NCI-H146 (cell line): ENCODE data around the gene MRPS18A.

Experiments used
- DNase-seq: peaks from one replicate; lab custom pipeline; 2025; lab: John Stamatoyannopoulos, UW

Gene MRPS18A

DNA sequence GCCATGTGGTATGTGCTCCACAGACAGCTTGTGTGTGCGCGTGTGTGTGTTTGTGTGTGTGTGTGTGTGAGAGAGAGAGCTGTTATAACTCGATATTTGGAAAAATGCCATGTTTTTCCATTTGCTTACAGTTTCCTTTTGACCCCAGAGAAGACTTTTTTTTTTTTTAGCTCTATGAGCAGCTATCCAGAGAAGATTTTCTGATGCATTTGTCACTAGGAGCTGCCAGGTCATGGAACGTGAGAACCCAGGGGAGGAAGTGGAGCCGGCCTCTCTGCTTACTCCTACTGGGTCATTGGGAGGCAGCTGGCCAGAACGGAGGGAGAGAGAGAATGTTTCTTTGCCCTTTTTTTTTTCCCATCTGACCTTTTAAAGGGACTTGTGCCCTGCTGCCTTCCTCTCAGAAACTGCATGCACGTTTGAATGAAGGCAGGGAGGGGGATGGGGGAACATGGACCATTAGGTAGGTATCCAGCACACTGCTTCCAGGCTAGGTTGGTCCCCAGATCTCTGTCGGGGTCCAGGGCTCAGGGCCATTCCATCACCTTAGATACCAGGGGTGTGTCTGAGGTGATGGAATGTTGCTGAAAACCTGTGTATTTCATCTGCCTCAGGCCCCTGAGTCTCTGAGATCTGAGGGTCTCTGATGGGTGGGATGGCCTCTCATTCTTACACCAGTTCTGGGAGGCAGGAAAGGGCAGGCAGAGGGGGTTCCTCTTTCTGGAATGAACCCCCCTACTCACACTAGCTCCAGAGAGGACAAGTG, 11.2 kb upstream of the MRPS18A start:
- DNase-seq: peak; percentile 70

DNA sequence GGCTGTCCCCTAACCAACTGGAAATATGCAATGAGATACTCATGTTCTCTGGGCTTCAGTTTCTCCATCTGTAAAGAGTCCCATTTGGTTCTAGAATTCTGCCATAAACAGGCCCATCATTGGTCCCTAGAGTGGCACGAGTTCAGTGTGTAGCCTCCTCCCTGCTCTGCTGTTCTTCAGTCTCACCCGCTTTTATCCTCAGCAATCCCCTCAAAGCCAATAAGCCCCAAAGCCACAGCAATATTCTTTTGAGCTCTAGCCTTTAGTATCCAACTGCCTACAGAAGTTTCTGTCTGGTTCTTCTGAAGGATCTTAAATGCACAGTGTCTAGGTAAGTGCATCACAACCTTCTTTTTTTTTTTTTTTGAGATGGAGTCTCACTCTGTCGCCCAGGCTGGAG, 9.8 kb upstream of the MRPS18A start:
- no peak for DNase-seq

DNA sequence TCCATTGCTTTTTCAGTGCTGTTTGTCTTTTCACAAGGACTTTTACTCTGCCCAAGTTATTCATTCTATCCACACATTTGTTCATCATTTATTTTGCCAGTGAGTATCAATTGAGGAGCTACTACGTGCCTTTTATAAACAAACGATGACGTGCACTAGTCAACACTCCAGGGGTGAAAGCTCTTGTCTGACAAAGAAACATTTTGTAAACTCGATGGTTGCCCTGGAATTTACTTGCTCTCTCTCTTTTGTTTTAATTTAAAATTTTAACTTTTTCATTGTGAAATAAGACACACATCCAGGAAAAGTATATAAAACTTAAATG, 8.3 kb upstream of the MRPS18A start:
- no peak for DNase-seq

DNA sequence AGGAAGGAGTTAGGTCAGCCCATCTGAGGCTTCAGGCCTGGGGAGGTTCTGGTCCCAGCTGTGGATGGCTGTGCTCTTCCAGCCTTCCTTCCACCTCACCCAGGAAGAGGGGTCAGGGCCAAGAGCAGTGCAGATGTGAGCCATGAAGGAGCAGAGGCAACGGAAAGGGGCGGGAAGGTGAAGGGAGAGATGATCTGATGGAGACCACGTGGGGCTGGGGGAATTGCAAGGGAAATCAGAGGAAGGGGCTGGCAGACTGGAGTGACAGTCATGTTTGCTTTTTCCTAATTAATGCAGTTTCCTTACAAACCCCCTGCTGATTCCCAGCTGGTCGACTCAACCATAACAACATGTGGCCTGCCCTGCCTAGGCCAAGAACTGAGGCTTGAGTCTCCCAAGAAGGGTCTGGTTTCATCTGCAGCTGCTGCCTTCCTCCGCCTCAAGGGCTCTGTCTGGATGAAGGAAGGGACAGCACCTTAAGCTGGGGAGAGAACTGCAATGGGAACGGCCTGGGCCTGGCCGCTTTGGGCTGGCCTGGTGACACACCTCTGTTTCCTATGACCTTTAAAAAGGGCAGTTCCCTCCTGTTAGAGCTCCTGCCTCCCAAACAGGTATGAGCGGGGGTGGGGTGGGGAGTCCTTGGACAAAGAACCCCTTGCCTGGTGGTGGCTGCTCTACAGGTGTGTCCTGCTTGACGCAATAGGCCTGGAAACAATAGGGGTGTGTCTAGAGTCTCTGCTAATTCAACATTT, 7.8 kb upstream of the MRPS18A start:
- DNase-seq: peak; percentile 98

DNA sequence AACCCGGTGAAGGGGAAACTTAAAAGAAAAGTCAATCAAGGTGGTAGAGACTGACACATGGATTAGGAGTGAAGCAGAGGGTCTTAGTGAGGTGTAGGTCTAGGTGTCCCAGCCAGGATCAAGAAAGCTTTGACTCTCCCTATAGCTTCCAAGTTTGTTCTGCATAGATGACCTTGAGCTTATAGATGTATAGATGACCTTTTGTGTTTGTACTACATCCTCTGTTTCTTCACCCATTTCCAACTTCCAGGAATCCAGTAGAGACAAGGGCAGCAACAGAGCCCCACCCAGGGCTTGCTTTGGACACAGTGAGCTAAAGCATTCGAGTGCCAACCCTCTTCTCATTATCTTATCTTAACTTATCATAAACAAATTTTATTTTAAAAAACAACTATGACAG, 1.8 kb upstream of the MRPS18A start:
- DNase-seq: no peak

DNA sequence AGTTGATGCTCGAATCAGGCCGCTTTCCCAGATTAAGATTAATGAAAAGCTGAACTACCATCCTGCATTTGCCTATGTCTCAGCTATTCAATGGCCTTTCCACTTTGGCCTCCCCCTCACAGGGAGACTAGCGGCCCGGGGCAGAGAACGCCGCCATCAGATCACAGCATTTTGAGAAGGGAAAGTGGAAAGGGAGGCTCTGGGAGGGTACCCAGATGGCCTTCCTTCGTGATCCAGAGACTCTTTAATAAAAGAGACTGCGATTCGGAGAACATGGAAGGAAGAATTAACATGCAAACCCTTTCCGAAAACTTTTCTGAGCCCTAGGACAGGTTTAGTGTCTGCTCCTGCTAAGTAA, 533 bp downstream of the MRPS18A start:
- DNase-seq: no peak

DNA sequence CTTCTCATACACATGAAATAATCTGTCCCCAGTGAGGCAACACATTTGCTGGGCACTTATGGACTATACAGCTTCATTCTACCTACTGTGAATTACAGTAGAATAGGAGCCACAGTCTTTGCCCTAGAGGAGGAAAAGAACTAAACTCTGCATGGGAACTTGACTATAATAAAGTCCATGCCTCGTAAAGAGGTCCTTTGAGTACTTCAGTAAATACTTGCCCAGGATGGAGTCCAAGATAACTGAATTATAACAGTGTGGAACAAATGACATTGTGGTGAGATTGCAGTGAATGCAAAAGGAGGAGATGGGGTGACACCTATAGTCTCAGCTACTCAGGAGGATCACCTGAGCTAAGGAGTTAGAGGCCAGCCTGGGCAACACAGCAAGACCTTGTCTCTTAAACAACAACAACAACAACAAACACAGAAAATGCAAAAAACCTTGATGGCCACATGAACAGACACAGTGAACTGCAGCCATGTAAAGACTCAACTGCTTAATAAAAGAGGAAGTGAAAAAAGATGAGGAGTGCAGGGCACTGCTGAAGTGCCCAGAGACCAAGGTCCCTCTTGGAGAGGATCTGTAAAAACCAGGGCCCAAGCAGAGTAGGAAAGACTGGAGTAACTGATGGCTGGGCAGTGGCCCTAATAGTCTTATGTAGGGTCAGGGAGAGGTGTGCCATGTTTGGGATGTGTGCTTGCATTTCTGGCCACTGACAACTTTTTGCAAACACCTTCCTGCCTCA, 3.7 kb downstream of the MRPS18A start:
- no peak for DNase-seq

DNA sequence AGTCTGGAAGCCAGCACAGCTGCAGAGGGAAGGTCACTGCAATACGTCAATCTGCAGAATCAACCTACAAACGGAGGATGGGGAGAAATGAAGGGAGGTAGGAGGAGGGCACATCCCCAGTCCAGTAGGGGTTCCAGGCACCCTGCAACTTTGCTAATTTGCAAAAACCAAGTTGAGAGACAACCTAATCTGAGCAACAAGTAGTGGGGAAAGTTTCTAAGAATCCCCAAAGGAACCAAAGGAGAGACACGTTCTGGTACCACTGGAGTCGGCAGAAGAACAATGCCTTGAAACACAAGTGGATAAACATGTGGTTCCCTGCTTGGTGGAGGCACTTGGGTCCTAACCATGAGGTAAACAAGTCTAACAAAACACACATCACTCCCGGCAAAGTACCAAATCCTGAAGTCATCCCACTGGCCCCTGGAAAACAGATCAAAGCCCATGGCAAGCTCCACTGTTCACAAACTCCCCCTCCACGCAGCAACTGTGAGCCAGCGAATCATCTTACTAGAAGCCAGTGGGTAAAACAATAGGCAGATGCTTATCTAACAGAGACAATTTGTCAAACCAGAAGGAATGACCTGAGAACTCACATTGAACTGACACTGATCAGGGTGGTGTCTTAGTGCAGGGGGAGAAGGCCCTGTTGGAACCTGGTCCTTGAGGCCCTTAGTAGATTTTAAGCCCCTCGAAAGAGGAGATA, 4.7 kb downstream of the MRPS18A start:
- DNase-seq: no peak

DNA sequence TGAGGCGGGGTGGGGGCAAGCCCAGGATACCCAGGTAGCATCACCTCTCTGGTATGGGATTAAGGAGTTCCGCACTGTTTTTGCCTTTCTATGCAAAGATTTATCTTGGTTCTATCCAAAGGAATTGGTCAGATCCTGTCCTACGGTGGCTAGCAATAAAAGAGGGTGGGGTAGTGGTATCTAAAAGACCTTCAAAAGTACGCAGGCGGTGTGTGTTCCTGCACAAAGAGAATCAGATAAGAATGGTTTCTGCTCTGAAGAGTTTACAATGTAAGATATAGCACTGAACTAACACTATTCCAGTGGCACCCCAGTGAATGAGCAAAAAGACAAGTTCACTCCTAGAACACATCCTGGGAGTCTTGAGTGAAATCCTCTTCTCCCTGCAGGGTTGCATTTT, 6.3 kb downstream of the MRPS18A start:
- no peak for DNase-seq

DNA sequence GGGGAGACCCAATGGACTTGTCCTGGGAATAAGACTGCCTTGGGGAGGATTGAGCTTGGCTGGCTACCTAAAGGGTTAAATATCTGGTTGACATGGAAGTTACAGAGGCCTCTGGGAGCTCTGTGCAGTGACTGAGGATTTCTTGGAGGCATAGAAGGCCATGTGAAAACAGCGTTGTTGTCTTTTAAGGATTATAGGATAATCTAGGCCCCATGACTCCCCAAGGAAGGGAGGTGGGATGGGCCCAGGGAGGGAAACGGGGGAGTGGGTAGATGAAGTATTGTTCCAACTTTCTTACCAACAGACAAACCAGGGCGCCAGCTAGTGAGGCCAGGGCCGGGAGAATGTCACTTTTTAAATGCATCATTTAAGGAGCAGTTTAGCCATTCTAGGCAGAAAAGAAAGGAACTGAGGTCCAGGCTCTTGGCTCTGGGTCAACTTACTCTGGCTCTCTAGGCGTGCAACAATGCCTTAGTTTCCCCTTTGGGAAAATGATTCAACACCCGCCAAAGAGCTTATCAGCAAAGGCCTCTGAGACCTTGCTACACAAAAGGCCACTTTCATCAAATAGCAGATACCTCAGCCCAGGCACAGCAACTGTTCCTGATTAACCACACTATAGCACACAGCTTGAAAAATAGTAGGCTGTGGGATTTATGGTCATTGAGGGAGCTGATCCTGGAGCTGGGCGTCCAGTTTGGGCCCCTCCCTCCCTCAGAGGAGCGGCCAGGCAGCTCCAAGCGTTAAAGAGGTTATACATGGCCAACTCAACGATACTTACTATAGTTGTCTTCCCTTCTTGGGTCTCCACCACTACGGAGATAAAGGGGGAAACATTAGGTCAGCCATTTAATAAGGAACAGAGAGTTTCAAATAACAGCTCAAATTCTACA, 7.0 kb downstream of the MRPS18A start:
- DNase-seq: no peak

DNA sequence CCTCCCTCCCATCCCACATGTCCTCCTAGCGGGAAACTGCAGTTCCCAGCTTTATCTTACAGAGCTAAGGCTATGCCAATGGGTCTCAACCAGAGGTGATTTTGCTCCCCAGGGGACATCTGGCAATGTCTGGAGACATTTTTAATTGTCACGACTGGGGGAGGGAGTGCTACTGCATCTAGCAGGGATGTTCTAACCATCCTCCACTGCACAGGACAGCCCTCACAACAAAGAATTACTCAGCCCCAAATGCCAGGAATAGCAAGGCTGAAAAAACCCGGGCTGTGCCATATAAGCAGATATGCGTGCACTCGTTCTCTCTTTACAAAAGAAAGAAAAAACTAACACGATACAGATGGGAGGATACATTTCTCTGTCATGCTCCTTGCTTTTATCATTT, 8.5 kb downstream of the MRPS18A start:
- no peak for DNase-seq

DNA sequence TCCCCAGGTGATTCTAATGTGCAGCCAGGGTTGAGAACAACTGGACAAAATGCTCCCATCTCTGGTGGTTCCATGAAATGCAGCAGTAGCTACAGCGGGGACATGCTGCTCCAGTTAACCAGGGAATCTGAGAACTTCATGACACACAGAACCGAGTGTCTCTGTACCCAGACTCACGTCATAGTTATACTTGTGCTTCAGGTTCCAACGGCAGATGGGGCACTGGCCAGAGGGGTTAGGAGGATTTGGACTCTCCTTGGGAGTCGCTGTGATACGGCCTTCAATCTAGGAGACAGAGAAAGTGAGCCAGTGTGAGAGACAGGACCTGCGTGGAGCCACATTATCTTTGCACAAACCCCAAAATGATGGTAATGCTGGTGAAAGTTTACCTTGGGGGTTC, 9.2 kb downstream of the MRPS18A start:
- no peak for DNase-seq

DNA sequence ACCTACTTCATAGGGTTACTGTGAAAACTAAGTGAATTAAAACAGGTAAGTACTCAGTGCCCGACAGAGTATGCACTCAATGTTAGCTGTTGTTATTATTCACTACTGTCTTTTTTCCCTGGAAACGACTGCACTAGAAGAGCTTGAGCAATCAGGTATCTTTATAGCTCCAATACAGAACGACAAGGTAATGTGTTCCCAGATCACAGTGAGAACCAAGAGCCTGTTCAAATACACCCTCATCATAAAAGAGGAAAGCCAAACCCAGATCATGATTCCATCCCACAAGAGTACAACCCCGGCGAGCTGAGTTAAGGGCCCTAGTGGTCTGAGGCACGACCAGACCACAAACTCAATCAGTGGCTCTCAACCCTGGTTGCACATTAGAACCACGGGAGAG, 9.8 kb downstream of the MRPS18A start:
- no peak for DNase-seq

DNA sequence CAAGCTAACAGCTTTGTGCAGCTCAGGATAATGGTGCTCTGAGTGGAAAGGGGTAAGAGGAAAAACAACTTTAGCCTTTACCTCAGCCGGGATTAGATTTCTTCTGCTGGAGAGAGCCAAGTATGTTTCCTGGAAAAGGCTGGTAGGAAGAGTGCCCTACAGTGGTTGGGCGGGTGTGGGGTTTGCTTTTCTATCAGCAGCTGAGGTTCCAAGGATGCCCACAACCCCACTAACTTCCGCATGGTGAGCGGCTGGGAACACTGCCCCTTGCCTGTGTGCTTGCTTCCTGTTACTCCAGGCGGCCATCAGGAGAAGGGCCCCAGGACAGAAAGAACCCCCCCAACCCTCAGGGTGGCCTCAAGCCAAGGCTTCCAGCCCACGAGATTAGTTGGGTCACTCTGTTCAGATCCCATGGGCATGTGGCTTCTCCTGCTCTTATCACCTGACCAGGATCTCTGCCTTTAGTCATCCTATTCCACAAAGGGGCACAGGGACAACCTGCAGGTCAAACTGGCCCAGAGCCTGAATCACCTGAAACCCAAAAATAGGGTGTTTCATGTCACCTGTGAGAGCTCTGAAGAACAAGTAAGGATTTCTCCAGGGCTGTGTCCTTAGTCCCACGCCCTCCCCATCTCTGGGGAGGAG, 10.5 kb downstream of the MRPS18A start:
- DNase-seq: no peak

DNA sequence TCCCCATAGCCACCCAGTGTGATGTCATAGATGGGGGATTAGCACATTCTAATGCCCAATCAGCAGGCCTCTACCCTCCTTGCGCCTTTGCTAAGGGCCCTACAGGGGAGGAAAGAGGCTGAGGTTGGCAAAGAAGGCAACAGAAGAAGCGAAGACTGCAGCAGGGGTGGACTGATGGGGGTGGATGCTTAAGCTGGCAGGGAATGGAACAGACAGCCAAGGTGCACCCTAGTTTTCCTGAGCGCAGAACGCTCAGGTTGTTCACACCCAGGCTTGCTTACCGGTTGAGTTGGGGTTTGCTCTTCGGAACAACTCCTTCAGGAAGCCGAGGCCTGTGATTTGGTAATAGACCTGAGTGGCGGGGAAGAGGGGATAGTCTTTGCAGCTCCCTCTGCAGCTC, 12.7 kb downstream of the MRPS18A start:
- no peak for DNase-seq

DNA sequence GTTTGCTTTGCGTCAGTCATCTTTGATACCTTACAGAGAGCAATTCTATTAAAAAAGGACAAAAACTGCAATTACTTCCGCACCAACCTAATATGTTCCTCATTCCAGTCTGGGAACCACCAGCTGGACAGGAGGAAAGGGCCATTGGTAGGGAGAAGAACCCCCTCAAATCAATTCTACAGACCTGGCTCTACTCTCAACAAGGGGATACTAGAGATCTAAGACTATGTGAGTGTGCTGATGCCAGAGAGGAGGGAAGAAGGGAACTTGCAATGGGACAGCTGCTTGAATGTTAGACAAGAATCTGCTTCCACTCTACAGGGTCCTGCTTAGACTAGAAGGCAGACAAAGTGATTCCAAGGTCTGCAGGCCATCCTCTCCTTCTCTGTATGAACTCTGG, 13.3 kb downstream of the MRPS18A start:
- DNase-seq: no peak

DNA sequence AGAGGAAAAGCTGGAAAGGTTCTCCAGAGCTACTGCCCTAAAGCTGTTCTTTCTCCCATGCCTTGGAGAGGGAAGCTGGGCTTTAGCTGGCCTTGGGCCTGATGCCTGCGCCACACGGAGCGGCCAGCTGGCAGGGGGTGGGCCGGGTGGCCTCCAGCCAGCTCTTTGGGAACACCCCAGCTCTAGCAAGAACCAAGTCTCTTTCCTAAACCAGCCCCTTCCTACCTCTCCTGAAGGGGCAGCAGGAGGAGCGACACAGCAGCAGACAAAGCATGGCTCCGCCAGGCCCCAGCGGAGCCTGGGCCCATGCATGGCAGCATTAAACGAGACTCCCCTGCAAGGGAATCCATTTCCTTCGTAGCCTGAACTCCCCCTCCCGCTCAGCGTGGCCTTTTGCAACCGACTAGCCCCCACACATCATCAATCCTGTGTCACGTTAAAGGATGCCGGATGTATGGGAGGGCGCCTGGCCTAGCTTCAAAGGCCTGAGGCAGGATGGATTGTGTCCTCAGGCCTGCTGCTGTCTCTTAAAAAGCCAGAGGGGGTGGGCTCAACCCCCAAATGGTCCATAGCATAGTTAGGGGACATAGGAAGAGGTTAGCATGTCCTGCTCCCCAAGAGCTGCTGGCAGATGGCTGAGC, 14.0 kb downstream of the MRPS18A start:
- DNase-seq: no peak

DNA sequence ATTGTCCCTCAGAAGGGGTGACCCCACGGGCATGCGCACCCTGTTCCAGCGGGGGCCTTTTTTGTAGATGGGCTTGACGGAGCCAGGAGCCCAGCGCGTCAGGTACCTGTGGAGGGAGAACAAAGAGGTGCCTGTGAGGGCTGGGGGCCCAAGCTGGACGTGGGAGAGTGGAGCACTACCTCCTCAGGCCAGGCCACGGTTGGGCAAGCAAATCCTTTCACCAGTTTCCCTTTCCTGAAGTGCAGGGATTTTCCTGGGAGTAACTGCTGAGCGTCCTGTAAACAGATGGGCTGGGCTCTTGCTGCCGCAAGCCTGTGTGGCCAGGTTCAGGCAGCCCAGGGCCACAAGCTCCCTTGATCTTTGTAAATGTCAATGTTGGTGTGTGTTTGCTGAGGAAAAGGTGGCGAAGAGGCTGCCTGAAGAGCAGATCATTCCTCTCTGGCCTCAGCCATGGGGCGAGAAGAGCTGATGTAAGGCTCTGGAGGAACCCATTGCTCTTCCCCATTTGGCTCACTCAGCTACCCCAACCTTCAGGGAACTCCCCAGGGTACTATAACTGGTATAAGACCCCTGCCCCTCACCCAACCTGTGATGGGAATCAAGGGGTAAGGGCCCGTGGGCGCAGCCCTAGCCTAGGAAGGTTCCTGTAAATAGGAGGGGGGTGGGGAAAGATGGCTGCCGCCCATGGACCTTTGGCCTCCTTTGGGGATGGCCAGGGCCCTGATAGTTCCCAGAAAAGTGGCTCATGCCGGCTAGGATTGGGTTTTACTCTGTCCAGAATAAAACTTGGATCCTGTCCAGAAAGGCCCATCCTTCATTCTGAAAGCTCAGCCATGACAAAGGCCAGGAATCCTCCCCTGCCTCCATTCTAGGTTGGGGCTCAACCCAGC, 15.5 kb downstream of the MRPS18A start:
- no peak for DNase-seq

DNA sequence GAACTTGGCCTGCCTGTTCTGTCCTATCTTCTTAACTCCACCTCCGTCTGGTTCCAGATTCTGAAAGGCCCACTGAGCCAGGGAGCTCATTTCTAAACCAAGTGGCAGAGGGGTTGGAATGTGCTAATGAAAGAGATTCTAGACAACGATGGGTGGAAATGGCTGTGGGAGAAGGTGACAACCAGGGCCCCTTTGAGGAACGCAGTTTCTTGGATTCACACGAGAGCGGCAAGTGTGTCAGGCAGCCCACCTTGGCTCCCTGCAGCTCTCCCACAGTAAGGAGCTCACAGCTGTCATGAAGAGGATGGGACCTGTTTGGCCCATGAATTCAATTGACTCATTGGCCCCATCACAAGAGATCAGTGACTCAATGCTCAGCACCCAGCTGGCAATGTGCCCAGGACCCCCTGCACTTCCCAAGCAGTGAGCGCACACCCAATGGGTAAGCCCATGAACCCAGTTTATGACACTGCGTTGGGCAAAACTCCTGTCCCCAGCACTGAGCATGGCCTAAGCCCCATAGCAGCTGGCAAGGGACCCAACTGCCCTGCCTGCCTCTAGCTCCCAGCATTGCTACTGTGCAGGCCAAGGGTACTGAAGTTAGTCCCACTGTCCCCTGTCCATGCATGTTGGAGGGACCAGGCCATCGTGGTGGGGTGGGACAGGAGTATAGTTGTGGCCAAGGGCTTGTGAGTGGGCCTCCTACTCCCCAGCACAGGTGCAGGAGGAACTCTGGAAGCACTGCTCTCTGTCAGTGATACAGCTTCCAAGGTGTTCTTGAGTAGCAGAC, 16.4 kb downstream of the MRPS18A start:
- no peak for DNase-seq
